ENCODE measurements around the gene SHANK1. TPM values are rescaled to one million over a fixed set of nuclear protein-coding genes. Genes with fewer than 3 reads are reported as not detected.

Gene SHANK1
- total RNA-seq, 4 donors from 2014 or later = 0.42 to 6.6 TPM; not detected in 2

DNA sequence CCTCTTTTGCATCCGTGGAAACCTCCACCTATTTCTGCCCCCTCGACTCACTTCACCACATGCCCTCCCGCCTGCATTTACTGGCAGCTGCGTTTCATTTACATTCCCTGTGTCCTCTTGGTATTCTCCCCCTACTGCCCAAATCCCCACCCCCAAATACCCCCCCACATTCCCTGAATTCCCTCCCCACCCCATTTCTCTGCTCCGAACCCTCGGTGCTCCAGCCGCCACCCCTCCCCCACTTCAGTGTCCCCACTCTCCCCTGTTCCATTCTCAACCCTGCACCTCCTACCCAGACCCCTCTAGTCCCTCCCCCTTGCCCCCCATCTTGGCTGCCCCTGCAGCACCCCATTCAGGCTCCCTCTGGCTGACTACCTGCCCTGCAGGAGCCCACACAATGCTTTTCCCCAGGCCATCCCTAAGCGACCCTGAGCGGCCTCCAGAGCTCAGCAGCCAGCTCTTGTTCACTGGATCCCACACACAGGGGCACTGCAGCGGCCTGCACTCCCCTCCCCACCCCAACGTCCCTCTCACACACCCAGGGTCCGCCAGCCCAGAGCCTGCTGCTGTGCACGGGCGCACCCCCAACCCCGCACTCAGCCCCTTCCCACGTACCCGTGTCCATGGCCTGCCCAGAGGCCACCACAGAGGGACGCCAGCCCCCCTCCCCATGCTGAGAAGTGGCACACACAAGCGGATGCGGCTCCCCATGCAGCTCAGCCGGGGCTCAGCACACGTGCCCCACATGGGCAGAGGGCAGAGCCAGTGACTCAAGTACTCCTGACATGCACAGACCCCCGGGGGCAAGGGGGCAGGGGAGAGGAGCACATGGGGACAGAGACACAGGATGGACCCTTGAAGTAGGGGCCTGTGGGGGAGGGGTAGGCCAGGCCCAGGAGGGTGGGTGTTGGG is 26.3 kb downstream of the SHANK1 start:
- Histone ChIP-seq H3K36me3 (no peaks in the 10 kb centered on the region), H3K27ac (no peak overlapping the region), H3K4me1 (peaks cover 4% of the 10 kb centered on the region), H3K27me3 (peaks cover 91% of the 10 kb centered on the region), H3K4me3 (no peak overlapping the region), H3K9me3 (no peaks in the 10 kb centered on the region)
- TF ChIP-seq POLR2A (IDR thresholded peaks at IDR 0.05) = no peak
- TF ChIP-seq POLR2AphosphoS5 (IDR thresholded peaks at IDR 0.05) = no peak
- TF ChIP-seq, protein P1, sequence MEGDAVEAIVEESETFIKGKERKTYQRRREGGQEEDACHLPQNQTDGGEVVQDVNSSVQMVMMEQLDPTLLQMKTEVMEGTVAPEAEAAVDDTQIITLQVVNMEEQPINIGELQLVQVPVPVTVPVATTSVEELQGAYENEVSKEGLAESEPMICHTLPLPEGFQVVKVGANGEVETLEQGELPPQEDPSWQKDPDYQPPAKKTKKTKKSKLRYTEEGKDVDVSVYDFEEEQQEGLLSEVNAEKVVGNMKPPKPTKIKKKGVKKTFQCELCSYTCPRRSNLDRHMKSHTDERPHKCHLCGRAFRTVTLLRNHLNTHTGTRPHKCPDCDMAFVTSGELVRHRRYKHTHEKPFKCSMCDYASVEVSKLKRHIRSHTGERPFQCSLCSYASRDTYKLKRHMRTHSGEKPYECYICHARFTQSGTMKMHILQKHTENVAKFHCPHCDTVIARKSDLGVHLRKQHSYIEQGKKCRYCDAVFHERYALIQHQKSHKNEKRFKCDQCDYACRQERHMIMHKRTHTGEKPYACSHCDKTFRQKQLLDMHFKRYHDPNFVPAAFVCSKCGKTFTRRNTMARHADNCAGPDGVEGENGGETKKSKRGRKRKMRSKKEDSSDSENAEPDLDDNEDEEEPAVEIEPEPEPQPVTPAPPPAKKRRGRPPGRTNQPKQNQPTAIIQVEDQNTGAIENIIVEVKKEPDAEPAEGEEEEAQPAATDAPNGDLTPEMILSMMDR (IDR thresholded peaks at IDR 0.05) = no peak
- TF ChIP-seq EP300 (IDR thresholded peaks at IDR 0.05) = no peak
- WGBS = 8% methylated on average over 12 of the region's 23 CpGs
- no peak for DNase-seq (ENCODE audit: low spot score in 2 of 2)

DNA sequence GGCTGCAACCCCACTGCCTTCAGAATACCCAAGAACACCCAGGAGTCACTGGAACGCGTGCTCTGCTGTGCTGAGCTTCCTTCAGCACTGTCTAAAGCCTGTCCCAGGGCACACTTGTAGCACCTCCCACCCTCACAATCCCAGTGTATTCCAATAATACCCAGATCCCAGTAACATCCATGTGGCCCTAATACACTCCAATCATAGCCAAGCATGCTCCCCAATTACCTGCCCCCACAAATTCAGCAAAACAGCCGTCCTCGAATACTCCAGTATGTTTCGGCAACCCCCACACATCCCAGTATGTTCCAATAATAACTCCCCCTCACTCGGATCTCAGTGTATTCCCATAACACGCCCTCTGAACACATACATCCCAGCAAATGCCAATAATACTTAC is 29.2 kb downstream of the SHANK1 start:
- H3K4me1 ChIP-seq = peaks cover 4% of the 10 kb centered on the region
- H3K36me3 ChIP-seq = no peaks in the 10 kb centered on the region
- no peak overlapping the region for H3K4me3 ChIP-seq
- TF ChIP-seq, protein P1 (IDR thresholded peaks at IDR 0.05) = no peak
- no peak for TF ChIP-seq POLR2AphosphoS5 (IDR thresholded peaks at IDR 0.05)
- no peak for TF ChIP-seq POLR2A (IDR thresholded peaks at IDR 0.05)
- no peak for TF ChIP-seq EP300 (IDR thresholded peaks at IDR 0.05)
- WGBS = 84% methylated on average over 7 of the region's 7 CpGs
- no peak overlapping the region for H3K27ac ChIP-seq
- H3K9me3 ChIP-seq = no peaks in the 10 kb centered on the region
- peaks cover 93% of the 10 kb centered on the region for H3K27me3 ChIP-seq
- DNase-seq (ENCODE audit: low spot score in 2 of 2) = no peak

DNA sequence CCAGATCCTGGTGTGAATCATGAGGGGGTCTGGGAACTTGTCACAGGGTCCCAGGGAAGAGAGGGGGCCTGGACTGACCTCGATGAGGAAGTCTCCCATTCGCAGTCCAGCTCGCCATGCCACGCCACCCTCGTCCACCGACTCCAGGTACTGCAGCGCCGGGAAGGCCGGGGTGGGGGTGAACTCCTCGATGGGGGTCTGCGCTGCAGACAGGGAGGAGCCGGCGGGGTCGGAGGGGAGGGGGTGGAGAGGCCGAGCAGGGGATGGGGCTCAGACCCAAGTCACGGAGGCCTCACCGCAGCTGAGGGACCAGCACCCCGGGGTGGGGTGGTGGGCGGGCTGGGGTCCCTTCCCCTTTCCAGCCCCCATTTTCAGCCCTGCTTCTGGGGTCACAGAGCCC is 30.8 kb downstream of the SHANK1 start:
- no peak for DNase-seq (ENCODE audit: low spot score in 2 of 2)
- Histone ChIP-seq H3K4me1 (no peaks in the 10 kb centered on the region), H3K4me3 (no peak overlapping the region), H3K36me3 (no peaks in the 10 kb centered on the region), H3K27me3 (peaks cover 88% of the 10 kb centered on the region), H3K27ac (no peak overlapping the region), H3K9me3 (no peaks in the 10 kb centered on the region)
- WGBS = 67% methylated on average over 1 of the region's 19 CpGs
- TF ChIP-seq, protein P1 (IDR thresholded peaks at IDR 0.05) = no peak
- no peak for TF ChIP-seq EP300 (IDR thresholded peaks at IDR 0.05)
- no peak for TF ChIP-seq POLR2A (IDR thresholded peaks at IDR 0.05)
- TF ChIP-seq POLR2AphosphoS5 (IDR thresholded peaks at IDR 0.05) = no peak

DNA sequence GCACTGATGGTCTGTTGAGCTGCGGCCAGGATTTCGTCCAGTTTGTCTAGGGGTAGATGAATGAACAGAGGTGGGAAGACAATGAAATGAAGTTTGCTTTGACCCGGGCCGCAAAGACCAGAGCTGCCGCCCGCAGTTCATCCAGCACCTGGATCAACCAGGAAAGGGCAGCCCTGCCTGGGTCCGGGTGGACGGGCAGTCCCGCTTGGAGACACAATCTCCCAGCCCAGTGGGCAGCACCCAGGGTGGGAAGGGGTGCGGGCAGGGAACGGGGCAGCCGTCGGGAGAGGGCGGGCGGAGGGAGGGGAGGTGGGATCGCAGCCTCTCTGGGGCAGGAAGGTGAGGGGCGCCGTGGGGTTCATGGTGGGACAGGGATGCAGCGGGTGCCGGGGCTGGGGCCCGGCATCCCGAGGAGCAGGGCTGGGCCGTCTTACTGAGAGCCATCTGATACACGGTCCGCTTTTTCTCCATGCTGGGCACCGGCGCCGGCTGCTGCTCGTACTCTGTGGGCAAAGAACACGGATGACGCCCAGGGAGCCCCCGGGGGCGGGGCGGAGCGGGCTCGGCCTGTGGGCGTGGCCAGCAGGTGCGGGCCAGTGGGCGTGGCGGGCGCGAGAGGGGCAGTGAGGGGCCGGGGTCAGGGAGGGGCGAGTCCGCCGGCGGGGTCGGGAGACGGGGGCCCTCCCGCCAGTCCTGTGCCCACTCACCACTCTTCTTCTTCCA is 33.1 kb downstream of the SHANK1 start:
- Histone ChIP-seq H3K4me3 (no peak overlapping the region), H3K9me3 (no peaks in the 10 kb centered on the region), H3K36me3 (no peaks in the 10 kb centered on the region), H3K4me1 (no peaks in the 10 kb centered on the region), H3K27ac (no peak overlapping the region), H3K27me3 (peaks cover 81% of the 10 kb centered on the region)
- no peak for DNase-seq (ENCODE audit: low spot score in 2 of 2)
- TF ChIP-seq POLR2AphosphoS5 (IDR thresholded peaks at IDR 0.05) (no peak), EP300 (IDR thresholded peaks at IDR 0.05) (no peak), POLR2A (IDR thresholded peaks at IDR 0.05) (no peak)
- TF ChIP-seq, protein P1 (IDR thresholded peaks at IDR 0.05) = no peak
- WGBS = 41% methylated on average over 19 of the region's 50 CpGs

Data from suprapubic skin (tissue), 4 donors.